ENCODE data around the gene RHBDD1.
"Not testable (repeated sequence)": the region's sequence is repeated elsewhere in the genome, so short reads cannot be mapped to it uniquely, and the experiment has no call there.

RHBDD1 gene

DNA sequence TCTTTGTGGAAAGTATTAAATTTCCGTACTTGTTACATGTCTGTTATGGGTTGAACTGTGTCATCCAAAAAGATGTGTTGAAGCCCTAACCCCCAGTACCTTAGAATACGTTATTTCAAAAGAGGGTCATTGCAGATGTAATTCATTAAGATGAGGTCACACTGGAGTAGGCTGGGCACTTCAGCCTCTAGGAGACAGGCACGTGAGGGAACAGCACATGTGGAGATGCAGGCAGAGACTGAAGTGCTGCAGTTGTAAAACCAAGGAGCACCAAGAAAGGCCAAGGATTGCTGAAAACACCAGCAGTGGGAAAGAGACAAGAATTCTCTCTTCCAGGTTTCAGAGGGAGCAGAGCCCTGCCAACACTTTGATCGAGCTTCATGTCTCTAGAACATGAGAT is 4.6 kb upstream of the RHBDD1 start:
- POLR2A ChIA-PET = no interaction called here
- CTCF ChIA-PET = no interaction called here
- TF ChIP-seq, protein P1, sequence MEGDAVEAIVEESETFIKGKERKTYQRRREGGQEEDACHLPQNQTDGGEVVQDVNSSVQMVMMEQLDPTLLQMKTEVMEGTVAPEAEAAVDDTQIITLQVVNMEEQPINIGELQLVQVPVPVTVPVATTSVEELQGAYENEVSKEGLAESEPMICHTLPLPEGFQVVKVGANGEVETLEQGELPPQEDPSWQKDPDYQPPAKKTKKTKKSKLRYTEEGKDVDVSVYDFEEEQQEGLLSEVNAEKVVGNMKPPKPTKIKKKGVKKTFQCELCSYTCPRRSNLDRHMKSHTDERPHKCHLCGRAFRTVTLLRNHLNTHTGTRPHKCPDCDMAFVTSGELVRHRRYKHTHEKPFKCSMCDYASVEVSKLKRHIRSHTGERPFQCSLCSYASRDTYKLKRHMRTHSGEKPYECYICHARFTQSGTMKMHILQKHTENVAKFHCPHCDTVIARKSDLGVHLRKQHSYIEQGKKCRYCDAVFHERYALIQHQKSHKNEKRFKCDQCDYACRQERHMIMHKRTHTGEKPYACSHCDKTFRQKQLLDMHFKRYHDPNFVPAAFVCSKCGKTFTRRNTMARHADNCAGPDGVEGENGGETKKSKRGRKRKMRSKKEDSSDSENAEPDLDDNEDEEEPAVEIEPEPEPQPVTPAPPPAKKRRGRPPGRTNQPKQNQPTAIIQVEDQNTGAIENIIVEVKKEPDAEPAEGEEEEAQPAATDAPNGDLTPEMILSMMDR (IDR thresholded peaks at IDR 0.05; ENCODE audit: insufficient read depth, low read length, missing control alignments) = no peak
- no peak for DNase-seq (ENCODE audit: low read depth, low spot score)
- H3K4me3 ChIP-seq (ENCODE audit: low read depth, low read length) = no peak overlapping the region

DNA sequence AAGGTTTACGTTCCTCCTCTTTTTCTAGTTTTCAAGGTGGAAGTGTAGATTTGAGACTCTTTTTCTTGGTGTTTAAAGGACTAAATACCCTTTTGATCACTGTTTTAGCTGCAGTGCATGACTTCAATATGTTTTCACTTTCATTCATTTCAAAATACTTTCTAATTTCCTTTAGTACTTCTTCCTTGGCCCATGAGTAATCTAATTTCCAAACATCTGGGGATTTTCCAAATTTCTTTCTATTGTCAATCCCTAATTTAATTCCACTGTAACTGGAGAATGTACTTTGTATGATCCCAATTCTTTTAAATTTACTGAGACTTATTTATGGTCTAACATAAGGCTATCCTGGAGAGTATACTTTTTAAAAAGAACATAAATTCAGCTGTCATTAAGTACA is 3.8 kb upstream of the RHBDD1 start:
- POLR2A ChIA-PET = no interaction called here
- CTCF ChIA-PET = no interaction called here
- no peak for DNase-seq (ENCODE audit: low read depth, low spot score)
- TF ChIP-seq, protein P1 (IDR thresholded peaks at IDR 0.05; ENCODE audit: insufficient read depth, low read length, missing control alignments) = no peak
- H3K4me3 ChIP-seq (ENCODE audit: low read depth, low read length) = no peak overlapping the region

DNA sequence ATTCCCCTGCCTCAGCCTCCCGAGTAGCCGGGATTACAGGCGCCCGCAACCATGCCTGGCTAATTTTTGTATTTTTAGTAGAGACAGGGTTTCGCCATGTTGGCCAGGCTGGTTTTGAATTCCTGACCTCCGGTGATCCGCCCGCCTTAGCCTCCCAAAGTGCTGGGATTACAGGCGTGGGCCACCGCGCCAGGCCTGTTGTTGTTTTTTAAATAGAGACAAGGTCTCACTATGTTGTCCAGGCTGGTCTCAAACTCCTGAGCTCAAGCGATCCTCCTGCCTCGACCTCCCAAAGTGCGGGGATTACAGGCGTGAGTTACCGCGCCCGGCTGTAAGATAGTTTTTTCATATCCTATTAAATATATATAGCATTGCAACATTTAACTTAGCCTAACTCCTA is 974 bp upstream of the RHBDD1 start:
- POLR2A ChIA-PET = not testable (repeated sequence)
- CTCF ChIA-PET = interaction anchor here (1.1 to 1.9 kb wide), 3 partner anchors 32 to 151 kb away, joined by 4 to 7 read pairs (median 5); no protein-coding TSS in a partner anchor

DNA sequence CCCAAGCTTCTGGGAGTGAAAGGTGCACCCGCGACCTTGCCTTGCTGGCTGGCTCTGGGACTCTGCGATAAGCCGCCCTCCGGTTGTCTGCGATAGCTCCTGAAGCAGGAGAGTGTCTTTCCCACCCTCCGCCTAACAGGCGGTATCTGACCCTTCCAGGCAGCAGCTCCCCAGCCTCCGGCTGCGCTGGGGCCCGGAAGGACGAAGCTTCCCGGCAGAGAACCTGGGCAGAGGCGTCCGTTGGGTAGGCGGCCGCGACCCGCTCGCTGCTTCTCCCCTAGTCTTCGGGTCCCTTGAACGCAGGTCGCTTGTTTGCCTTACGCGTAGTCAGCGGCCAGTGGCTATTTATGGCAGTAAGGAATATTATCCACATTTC is 446 bp upstream of the RHBDD1 start:
- ChIA-PET POLR2A (no interaction called here), CTCF (interaction anchor here (1.1 to 1.9 kb wide), 3 partner anchors 33 to 150 kb away, joined by 4 to 7 read pairs (median 5); no protein-coding TSS in a partner anchor)
- peak overlapping the region; percentile 76 for H3K4me3 ChIP-seq (ENCODE audit: low read depth, low read length)
- no peak for DNase-seq (ENCODE audit: low read depth, low spot score)
- TF ChIP-seq, protein P1 (IDR thresholded peaks at IDR 0.05; ENCODE audit: insufficient read depth, low read length, missing control alignments) = no peak

More for the DNA sequence above, 974 bp upstream of the RHBDD1 start:
- not testable (repeated sequence) for H3K4me3 ChIP-seq (ENCODE audit: low read depth, low read length); DNase-seq (ENCODE audit: low read depth, low spot score)

DNA sequence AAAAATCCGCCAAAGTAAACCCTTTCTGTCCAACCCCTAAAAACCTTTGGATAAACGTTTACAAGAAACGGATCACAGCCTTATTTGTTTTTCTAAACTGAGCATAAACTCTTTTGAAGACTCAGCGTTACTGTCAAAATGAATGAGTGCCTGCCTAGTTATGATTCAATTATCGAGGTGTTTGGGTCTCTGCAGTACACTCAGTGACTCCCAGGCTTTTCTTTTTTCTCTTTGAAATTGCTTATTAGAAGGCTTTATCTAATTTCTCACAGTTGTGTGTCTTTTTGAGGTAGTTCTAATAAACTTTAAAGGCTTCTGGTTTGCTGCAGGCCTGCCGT is 663 bp downstream of the RHBDD1 start:
- ChIA-PET CTCF (interaction anchor here (1.9 kb wide), 1 partner anchor 34 kb away, joined by 7 read pairs; no protein-coding TSS in a partner anchor), POLR2A (no interaction called here)
- TF ChIP-seq, protein P1 (IDR thresholded peaks at IDR 0.05; ENCODE audit: insufficient read depth, low read length, missing control alignments) = no peak
- H3K4me3 ChIP-seq (ENCODE audit: low read depth, low read length) = peak overlapping the region; percentile 76
- no peak for DNase-seq (ENCODE audit: low read depth, low spot score)

DNA sequence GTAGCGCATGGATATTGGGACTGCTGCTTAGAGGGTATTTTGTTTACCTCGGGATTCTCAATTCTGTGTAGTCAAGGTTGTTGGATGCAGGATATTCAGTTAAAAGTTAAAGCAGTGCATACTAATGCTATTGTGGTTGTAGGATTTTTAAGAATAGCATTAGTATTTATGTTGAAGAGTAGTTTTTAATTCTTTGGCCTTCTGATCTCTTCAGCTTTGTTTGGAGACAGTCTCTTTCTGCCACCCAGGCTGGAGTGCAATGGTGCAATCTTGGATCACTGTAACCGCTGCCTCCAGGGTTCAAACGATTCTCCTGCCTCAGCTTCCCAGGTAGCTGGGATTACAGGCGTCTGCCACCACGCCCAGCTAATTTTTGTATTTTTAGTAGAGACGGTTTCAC is 1.5 kb downstream of the RHBDD1 start:
- ChIA-PET POLR2A (no interaction called here), CTCF (interaction anchor here (0.6 kb wide), 1 partner anchor 1172 kb away, joined by 3 read pairs; no protein-coding TSS in a partner anchor)
- H3K4me3 ChIP-seq (ENCODE audit: low read depth, low read length) = 0 out of 2 replicates have a peak overlapping the region, but pooled peaks have one; percentile 76
- DNase-seq (ENCODE audit: low read depth, low spot score) = no peak
- TF ChIP-seq, protein P1 (IDR thresholded peaks at IDR 0.05; ENCODE audit: insufficient read depth, low read length, missing control alignments) = no peak
